T-helper 1 cell treated with Interleukin-12 subunit alpha and Interleukin-12 subunit beta and Interleukin-4 antibody, amounts not matched to agents 30 μg/mL and 1 μg/mL, for 36 hours (primary cell): ENCODE results near the gene FOXD4.
A peak's percentile ranks its signal among the peaks of the same experiment; 100 is the strongest.
"Not testable (repeated sequence)": the region's sequence is repeated elsewhere in the genome, so short reads cannot be mapped to it uniquely, and the experiment has no call there.

Experiments used
- H3K27ac Mint-ChIP-seq: one replicate; pipeline ENCODE4 v1.8.0; 2021; ENCODE audit warnings: mild to moderate bottlenecking, mixed read lengths
- H3K27me3 Mint-ChIP-seq: one replicate; pipeline ENCODE4 v1.8.0; 2021; ENCODE audit warnings: low read depth, mixed read lengths
- H3K36me3 Mint-ChIP-seq: one replicate; pipeline ENCODE4 v1.8.0; 2021; ENCODE audit warnings: low read depth, mixed read lengths
- H3K4me1 Mint-ChIP-seq: one replicate; pipeline ENCODE4 v1.8.0; 2021; ENCODE audit warnings: low read depth, mixed read lengths
- H3K4me3 Mint-ChIP-seq: one replicate; pipeline ENCODE4 v1.8.0; 2021; ENCODE audit warnings: mild to moderate bottlenecking, moderate library complexity, mixed read lengths
- H3K9me3 Mint-ChIP-seq: one replicate; pipeline ENCODE4 v1.8.0; 2021; ENCODE audit warnings: mixed read lengths

Gene FOXD4

DNA sequence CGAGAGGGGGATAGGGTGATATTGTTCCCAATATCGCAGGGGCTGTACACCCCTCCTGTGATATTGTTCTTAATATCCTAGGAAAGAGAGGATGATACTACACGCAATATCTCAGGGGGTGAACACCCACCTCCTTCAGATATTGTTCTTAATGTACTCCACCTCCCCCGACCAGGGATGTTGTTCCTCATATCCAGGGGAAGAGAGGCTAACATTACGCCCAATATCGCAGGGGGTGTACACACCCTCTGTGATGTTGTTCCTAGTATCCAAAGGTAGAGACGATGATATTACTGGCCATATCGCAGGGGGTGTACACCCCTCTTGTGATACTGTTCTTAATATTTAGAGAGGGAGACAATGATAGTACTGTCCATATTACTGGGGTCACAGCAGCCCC, 12.2 kb downstream of the FOXD4 start:
- H3K36me3 Mint-ChIP-seq, H3K4me1 Mint-ChIP-seq, H3K4me3 Mint-ChIP-seq, H3K27ac Mint-ChIP-seq, H3K9me3 Mint-ChIP-seq: not testable (repeated sequence)
- peaks cover 29% of the 10 kb centered on the region for H3K27me3 Mint-ChIP-seq

DNA sequence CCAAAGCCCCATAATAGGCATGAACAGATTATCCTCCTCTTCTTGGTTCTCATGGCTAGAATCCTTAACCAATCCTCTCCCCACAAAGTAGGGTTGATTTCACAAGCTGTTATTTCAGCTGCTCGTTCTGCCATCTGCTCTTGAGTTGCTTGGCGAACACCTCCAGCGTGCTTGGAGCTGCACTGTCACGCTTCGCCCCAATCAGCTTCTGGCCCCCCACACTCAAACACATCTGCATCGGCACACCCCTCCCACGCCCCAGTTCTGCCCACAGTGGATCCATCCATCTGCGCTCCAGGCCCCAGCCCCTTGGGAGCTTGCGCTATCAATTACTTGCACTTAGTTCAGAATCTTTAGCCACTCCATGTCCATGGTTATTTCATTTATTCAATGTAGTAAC, 17.8 kb downstream of the FOXD4 start:
- not testable (repeated sequence) for H3K4me1 Mint-ChIP-seq, H3K27me3 Mint-ChIP-seq, H3K27ac Mint-ChIP-seq, H3K36me3 Mint-ChIP-seq, H3K4me3 Mint-ChIP-seq, H3K9me3 Mint-ChIP-seq

DNA sequence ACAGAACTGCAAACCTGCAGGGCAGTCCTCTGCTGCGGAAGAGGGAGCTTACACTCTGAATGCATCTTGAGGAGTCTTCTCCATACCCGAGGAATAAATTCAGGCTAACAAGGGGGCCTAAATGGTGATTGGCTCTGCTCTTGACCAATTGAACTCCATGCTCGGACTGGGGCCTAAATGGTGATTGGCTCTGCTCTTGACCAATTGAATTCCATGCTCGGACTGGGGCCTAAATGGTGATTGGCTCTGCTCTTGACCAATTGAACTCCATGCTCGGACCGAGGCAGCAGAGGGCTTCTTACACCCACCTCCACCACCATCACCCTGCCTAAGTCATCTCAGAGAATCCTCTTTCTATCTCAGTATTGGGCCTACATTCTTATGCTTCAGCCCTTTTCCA, 18.4 kb downstream of the FOXD4 start:
- H3K27ac Mint-ChIP-seq, H3K9me3 Mint-ChIP-seq, H3K36me3 Mint-ChIP-seq, H3K4me1 Mint-ChIP-seq, H3K4me3 Mint-ChIP-seq, H3K27me3 Mint-ChIP-seq: not testable (repeated sequence)

GRCh38 chr9:98775-99174, 19.4 kb downstream of the FOXD4 start:
- not testable (repeated sequence) for H3K9me3 Mint-ChIP-seq, H3K27ac Mint-ChIP-seq, H3K4me1 Mint-ChIP-seq, H3K4me3 Mint-ChIP-seq, H3K27me3 Mint-ChIP-seq, H3K36me3 Mint-ChIP-seq

DNA sequence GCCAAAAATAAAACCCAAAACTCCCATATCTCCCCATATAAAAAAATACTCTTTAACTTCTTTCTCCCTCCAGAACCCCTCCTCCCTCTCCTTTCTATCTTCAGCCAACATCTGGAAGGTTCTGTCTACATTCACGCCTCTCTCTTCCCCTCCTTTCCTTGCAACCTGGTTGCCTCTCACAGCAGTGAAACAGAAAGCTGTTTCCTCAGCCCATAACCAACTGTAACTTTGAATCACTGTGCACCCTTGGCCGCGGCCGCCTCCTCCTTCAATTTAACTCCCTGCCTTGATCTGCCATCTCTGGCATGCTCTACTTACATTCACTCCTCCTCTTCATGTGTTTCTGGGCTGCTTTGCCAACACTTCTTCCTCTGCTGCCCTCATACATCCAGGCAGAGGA, 23.2 kb downstream of the FOXD4 start:
- H3K36me3 Mint-ChIP-seq, H3K4me3 Mint-ChIP-seq, H3K27ac Mint-ChIP-seq, H3K4me1 Mint-ChIP-seq, H3K9me3 Mint-ChIP-seq, H3K27me3 Mint-ChIP-seq: not testable (repeated sequence)

DNA sequence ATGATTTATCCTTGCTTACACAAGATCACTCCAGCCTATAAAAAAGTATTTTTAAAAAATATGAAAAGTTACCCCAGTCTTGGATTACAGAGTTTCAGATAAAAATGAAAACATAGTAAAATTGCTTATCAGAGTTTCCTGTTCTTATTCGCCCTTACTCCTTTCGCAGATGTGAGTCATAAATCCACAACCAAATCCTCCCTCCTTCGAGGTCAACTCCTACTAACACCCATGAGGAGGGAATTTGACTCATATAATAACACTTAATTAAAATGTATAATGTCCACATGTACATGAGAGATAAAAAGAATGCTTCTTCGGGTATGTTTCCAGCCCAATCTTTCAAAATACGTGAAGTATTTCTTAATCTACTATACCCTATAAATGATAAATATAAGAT, 23.9 kb downstream of the FOXD4 start:
- H3K4me3 Mint-ChIP-seq, H3K27ac Mint-ChIP-seq, H3K27me3 Mint-ChIP-seq, H3K9me3 Mint-ChIP-seq, H3K4me1 Mint-ChIP-seq, H3K36me3 Mint-ChIP-seq: not testable (repeated sequence)

DNA sequence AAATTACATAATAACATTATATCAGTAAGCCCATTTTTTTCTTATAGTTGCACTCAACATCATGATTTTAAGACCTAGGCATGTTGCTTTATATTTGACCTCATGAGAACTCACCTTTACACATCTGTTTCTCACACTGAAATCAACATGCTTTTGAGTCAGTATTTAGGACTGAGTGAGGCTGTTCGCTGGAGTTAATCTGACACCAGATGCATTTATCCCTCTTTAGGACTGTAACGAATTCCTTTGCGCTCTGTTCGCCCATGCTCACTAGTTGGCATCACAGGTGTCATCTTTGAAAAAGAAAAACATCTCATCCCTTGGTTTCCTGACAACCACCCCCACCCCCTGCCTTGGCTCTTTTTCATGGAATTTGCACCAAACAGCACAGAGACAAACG, 24.3 kb downstream of the FOXD4 start:
- not testable (repeated sequence) for H3K36me3 Mint-ChIP-seq, H3K27me3 Mint-ChIP-seq, H3K9me3 Mint-ChIP-seq, H3K27ac Mint-ChIP-seq, H3K4me3 Mint-ChIP-seq, H3K4me1 Mint-ChIP-seq

- peaks cover 22% of the 10 kb centered on the region for H3K27me3 Mint-ChIP-seq
- not testable (repeated sequence) for H3K36me3 Mint-ChIP-seq, H3K27ac Mint-ChIP-seq, H3K4me1 Mint-ChIP-seq, H3K4me3 Mint-ChIP-seq, H3K9me3 Mint-ChIP-seq
Observed at GRCh38 chr9:90851-91250, 27.4 kb downstream of the FOXD4 start.

DNA sequence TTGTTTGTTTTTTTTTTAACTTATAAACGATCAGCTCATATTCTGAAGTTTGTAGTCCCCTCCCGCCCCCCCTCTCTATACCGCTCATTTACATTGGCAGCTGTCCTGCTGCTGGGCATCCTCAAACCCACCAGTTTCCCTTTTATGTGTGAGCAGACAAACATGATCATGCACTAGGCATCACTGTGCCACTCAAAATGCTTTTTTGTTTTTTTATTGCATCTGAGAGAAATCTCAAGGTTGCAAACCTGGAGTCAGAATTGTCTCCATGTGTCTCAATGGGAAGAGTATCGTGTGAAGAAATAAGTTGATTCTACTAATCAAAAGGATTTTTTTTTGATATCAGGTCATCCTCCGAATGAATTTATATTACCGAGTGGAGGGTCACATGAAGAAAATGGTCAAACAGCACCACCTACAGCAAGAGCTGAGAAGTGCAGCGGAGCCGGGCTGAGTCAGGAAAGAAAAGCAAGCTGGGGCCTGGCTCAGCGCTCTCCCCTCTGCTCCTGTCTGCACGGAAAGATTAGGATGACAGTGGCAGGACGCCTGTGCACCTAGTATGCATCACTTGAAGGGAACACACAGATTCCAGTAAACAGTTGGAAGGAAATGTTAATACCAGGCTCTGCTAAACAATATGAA, 29.7 kb downstream of the FOXD4 start:
- H3K4me3 Mint-ChIP-seq, H3K36me3 Mint-ChIP-seq: not testable (repeated sequence)
- H3K27me3 Mint-ChIP-seq = peaks cover 23% of the 10 kb centered on the region

DNA sequence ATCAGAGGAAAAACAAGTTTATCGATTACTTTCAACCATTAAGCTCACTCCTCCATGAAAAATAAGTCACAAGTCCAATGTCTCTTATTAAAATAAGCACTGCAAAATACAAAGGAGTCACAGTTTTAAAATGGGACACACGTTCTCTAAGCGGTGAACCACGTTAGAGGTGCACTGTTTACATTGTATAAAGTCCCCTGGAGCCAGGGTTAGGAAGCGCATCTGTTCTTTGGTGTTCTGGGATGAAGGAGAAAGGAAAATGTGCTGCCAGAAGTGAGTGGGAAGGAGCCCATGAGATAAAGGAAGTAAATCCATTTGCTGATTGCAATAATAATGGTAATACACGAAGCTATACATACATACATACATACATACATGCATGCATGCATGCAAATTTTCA, 30.4 kb downstream of the FOXD4 start:
- H3K27ac Mint-ChIP-seq, H3K9me3 Mint-ChIP-seq: not testable (repeated sequence)

More for the DNA sequence above, 29.7 kb downstream of the FOXD4 start:
- not testable (repeated sequence) for H3K27ac Mint-ChIP-seq, H3K4me1 Mint-ChIP-seq, H3K9me3 Mint-ChIP-seq

GRCh38 chr9:87105-87504, 31.1 kb downstream of the FOXD4 start:
- peaks cover 23% of the 10 kb centered on the region for H3K27me3 Mint-ChIP-seq
- not testable (repeated sequence) for H3K9me3 Mint-ChIP-seq, H3K4me1 Mint-ChIP-seq, H3K4me3 Mint-ChIP-seq, H3K36me3 Mint-ChIP-seq, H3K27ac Mint-ChIP-seq

More for the DNA sequence above, 30.4 kb downstream of the FOXD4 start:
- H3K4me1 Mint-ChIP-seq, H3K4me3 Mint-ChIP-seq, H3K36me3 Mint-ChIP-seq: not testable (repeated sequence)
- H3K27me3 Mint-ChIP-seq = peaks cover 23% of the 10 kb centered on the region

GRCh38 chr9:86697-87096, 31.5 kb downstream of the FOXD4 start:
- not testable (repeated sequence) for H3K36me3 Mint-ChIP-seq, H3K9me3 Mint-ChIP-seq, H3K4me3 Mint-ChIP-seq, H3K4me1 Mint-ChIP-seq
- peaks cover 25% of the 10 kb centered on the region for H3K27me3 Mint-ChIP-seq
- peak overlapping the region; percentile 31 for H3K27ac Mint-ChIP-seq

DNA sequence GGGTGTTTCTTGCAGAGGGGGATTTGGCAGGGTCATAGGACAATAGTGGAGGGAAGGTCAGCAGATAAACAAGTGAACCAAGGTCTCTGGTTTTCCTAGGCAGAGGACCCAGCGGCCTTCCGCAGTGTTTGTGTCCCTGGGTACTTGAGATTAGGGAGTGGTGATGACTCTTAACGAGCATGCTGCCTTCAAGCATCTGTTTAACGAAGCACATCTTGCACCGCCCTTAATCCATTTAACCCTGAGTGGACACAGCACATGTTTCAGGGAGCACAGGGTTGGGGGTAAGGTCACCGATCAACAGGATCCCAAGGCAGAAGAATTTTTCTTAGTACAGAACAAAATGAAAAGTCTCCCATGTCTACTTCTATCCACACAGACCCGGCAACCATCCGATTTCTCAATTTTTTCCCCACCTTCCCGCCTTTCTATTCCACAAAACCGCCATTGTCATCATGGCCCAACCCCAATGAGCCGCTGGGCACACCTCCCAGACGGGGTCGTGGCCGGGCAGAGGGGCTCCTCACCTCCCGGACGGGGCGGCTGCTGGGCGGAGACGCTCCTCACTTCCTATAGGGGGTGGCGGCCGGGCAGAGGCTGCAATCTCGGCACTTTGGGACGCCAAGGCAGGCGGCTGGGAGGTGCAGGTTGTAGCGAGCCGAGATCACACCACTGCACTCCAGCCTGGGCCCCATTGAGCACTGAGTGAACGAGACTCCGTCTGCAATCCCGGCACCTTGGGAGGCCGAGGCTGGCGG, 35.1 kb downstream of the FOXD4 start:
- H3K27ac Mint-ChIP-seq, H3K36me3 Mint-ChIP-seq, H3K4me1 Mint-ChIP-seq, H3K9me3 Mint-ChIP-seq, H3K4me3 Mint-ChIP-seq: not testable (repeated sequence)
- peaks cover 25% of the 10 kb centered on the region for H3K27me3 Mint-ChIP-seq

- not testable (repeated sequence) for H3K4me3 Mint-ChIP-seq, H3K4me1 Mint-ChIP-seq, H3K9me3 Mint-ChIP-seq, H3K36me3 Mint-ChIP-seq, H3K27ac Mint-ChIP-seq
- H3K27me3 Mint-ChIP-seq = peaks cover 31% of the 10 kb centered on the region
Observed at GRCh38 chr9:78333-78732, 39.9 kb downstream of the FOXD4 start.

DNA sequence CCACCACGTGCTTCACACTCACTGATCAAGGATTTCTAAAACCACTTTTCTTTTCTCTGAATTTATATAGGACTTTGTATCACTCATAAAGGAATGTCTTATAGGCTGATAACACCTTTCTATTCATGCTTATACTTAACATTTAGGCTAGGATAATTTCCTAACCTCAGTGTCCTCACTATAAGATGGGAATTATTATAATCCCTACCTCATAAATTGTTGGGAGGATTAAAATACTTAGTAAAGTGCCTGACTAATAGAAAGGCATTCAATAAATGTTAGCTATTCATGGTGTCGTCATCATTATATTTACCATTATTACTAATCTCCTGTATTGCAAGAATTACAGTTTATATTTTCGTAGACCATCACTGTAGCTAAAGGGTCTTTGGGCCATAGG, 41.8 kb downstream of the FOXD4 start:
- not testable (repeated sequence) for H3K4me1 Mint-ChIP-seq, H3K9me3 Mint-ChIP-seq, H3K4me3 Mint-ChIP-seq, H3K27ac Mint-ChIP-seq, H3K36me3 Mint-ChIP-seq
- peaks cover 31% of the 10 kb centered on the region for H3K27me3 Mint-ChIP-seq
